HL-60/S4 (cell line): ENCODE measurements around the gene ATP5ME.
"Not testable (repeated sequence)": the region's sequence is repeated elsewhere in the genome, so short reads cannot be mapped to it uniquely, and the experiment has no call there.

Source experiments
- in situ Hi-C: fragments of 300-500 bp; cut with MboI; formaldehyde crosslinking; loops from 2 replicates; pipeline ENCODE4 v1.14.3; 2022; ENCODE audit warnings: low sequenced_read_pairs

The ATP5ME gene

DNA sequence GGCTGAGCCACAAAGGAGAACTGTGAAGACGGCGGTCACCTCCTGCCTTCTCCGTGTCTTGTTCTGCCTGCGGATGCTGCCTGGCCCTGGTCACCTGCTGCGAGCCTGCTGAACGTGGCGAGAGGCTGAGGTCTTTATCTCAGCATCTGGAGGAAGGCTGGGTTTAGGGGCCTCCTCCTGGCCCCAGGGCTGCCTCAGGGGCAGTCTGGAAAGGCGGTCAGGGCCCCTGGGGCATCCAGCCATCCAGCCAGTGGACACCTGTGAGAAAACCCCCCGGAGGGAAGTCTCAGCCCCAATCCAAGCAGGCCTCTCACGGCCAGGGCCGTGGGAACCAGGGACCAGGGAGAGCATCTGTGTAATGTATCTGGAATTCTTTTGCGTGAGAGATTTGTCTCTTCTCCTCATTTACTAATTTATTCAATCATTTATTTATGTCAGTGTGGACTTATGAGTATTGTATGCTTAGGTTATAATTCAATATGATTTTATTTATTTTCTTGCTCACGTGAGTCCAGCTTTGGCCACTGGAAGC, 37.4 kb downstream of the ATP5ME start:
- in situ Hi-C loops: no loop called here

DNA sequence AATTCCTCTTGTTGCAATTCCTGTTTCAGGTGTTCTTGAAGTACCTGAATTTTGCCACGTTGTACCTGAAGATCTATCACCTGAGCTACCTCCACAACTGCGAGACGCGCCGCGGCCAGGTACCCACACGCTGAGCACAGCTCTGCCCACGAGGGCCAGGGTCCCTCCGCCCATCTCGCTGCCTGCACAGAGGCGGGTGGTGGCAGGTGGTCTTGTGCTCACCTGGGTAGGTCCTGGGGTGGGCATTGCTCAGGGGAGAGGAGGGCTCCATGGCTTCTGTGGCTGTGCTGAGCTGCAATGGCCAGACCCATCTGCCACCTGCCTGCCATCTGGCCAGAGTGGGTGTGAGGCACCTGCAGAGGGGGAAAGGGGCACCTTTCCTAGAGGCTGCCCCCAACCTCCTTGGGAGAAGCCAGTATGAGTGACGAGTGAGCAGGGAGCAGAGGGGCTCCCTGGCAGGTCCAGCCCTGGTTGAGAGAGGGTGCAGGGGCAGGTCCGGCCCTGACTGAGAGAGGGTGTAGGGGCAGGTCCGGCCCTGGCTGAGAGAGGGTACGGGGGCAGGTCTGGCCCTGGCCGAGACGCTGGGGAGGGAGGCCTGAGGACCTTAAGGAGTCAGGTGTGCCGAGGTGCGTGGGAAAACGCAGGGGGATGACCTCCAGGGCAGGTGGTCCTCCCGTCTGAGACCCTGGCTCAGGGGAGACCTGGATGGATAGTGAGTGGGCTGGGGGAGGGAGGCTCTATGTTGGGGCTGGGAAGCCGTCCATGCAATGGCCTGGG, 38.0 kb downstream of the ATP5ME start:
- in situ Hi-C loops: no loop called here

GRCh38 chr4:635066-635835, 38.8 kb downstream of the ATP5ME start:
- in situ Hi-C loops: not testable (repeated sequence)

DNA sequence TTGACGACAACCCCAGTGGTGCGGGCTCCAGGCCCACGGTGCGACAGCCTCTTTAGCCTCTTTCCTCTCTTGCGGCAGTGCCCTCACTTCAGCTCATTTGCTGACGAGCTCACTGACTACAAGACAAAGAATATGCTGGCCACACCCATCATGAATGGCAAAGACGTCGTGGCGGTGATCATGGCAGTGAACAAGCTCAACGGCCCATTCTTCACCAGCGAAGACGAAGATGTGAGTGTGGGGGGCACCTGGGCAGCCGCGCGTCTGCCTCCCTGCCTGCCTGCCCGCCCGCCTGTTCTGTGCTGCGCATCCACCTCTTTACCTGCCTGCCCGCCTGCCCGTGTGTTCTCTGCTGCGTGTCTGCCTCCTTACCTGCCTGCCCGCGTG, 39.5 kb downstream of the ATP5ME start:
- in situ Hi-C loops: no loop called here

DNA sequence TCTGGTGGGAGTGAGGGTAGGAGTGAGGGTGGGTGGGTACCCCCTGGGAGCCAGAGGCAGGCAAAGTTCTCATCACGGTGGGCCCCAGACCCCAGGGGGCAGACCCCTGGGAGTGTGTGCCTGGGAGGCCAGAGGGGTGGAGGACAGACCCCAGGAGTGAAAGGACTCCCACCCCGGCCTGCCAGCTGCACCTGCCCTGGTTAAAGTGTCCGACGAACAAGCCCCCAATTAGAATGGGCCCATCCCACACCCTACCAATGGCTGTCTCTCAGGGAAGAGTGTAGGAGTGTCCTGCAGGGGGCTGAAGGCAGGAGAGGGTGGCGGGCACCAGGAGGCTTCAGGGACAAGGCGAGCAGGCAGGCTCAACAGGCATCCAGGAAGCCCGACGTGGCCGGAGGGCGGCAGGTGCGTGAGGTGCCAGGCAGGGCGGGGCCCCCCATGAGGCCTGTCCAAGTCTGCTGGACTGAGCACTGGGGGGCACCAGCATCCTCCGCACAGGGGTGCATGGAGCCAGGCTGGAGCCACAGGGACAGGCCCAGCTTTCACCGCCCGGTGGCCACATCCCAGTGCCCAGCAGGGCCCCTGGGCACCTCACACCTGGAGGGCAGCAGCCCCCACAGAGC, 40.0 kb downstream of the ATP5ME start:
- in situ Hi-C loops: no loop called here

GRCh38 chr4:633406-633805, 40.7 kb downstream of the ATP5ME start:
- in situ Hi-C loops: no loop called here

DNA sequence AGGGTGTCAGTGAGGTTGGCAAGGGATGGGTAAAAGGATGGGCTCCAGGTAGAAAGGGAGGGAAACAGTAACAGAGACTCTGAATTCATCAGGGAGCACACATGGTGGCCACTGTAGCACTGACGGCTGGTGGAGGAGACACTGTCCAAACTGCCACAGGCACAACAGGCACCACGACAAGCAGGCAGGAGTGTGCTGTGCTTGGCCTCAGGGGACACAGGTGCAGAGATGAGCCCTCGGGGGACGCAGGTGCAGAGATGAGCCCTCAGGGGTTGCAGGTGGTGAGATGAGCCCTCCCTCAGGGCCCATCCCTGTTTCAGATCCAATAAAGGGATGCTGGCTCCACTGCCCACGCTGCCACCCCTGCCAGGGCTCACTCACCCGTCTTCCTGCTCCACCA, 41.1 kb downstream of the ATP5ME start:
- in situ Hi-C loops: no loop called here

DNA sequence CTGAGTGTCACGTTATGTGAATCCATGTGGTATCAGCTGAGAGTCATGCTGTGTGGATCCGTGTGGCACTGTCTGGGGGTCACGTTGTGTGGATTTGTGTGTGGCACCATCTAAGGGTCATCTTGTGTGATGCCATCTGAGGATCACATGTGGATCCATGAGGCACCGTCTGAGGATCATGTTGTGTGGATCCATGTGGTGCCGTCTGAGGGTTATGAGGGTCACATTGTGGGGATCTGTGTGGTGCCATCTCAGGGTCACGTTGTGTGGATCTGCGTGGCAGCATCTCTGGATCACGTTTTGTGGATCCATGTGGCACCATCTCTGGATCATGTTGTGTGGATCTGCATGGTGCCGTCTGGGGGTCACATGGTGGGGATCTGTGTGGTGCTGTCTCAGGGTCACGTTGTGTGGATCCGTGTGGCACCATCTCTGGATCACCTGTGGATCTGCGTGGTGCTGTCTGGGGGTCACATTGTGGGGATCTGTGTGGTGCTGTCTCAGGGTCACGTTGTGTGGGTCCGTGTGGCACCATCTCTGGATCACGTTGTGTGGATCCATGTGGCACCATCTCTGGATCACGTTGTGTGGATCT, 41.8 kb downstream of the ATP5ME start:
- in situ Hi-C loops: no loop called here

DNA sequence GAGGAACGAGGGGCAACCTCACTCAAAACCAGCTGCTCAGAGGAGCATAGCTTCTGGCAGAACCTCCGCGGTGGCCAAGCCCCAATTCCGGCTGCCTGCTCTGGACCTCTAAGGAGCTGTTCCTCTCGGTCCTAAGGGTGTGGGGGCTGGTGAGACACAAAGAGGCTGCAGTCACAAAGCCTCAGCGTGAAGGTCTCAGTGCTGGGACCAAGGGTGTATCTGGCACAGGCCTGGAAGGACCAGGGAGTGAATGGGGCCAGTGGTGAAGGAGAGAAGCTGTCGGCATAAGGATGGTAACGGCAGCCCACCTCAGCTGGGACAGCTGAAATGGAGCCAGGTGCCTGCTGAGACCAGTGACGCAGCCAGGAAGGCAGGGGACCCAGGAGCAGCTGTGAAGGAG, 43.4 kb downstream of the ATP5ME start:
- in situ Hi-C loops: no loop called here

DNA sequence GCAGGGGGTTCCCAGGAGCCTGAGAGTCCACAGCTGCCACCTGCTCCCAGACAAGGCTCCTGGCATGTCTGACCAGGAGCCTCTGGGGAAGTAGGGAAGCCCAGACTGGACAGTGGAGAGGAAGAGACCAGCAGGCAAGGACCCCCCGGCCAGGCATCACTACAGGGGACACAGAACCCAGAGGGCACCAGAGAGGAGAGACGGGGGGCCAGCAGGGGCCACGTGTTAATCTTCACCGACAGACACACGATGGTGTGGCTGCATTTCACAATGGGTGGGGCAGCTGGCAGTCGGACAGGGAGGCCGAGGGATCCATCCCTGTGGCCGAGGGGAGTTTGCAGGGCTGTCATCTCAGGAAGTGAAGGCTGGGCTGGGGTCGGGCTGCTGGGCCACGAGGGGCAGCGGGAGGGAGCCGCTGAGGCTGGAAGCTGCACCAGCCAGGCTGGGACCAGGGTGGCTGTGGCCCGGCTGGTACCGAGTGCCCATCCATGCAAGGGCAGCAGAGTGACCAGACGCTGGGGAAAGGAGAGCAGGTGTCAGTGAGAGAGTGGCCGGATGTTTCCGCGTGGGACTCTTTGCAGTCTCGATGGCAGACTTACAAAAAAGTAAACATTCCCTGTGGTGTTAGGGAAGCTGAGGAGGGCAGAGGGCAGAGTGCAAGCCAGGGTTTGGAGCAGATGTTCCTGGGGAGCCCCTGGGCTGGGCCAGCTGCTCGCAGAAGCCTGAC, 44.0 kb downstream of the ATP5ME start:
- in situ Hi-C loops: no loop called here

DNA sequence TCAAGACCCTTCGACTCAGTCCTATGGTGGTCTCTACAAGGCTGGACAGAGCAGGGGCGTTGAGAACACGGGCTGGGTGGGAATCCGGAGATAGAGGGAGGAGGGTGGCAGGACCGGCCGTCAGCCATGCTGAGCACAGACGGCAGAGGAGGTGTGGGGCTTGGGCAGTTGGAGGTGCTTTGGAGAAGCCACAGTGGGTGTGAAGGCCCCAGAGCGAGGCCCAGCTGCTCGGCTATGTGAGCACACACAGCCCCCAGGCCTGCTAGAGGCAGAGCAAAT, 44.5 kb downstream of the ATP5ME start:
- in situ Hi-C loops: no loop called here

DNA sequence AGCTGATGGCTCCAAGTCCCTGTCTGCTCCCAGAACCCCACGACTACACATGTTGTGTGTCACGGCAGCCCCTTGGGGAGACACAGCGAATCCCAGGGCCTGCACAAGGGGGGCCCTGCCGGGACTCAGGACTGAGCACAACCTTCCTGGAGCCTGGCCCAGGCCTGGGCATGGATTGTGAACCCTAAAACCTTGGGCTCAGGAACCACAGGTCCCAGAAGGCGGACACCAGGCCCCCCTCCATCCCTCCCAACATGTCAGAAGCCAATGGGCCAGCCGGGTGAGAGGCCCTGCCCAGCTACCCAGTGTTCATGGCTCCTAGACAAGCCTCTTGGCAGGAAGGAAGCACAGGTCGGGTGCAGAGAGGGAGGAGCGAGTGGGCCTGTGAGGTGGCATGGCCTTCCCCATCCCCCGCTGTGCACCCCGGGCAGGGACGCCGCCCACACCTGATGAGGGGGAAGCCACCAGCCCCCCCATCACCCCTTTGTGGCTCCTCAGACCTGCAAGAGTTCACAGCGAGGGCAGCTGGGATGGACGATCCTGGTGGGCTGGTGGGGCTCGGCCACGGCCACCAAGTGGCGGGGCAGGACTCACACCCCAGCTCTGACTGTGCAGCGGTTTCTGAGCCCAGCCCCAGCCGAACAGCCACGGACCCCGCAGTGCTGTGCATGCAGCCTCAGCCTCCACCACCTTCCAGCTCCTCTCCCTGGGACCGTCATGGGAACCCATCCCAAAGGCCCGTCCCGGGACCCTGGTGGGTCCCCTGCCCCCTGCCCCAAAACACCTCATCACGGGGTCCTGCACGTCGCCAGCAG, 45.0 kb downstream of the ATP5ME start:
- in situ Hi-C loops: no loop called here

DNA sequence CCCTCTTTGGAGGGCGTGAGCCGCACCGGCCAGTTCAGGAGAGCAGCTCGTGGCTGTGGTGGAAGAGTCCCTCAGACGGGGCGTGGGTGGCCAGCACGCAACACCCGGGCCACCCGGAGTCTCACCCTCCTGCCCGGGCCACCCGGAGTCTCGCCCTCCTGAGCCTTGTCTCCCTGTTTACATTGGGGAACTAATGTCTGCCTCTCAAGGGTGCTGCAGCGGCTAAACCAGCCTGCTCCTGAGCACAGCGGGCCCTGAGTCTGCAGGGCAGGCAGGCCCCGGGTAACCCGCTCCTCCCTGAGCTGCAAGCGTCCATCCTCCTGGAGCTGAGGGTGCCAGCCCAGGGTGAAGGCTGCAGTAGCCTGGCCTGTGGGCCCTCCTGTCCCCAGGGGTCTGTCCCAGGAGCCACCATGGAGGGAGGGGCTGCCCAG, 45.8 kb downstream of the ATP5ME start:
- in situ Hi-C loops: no loop called here

- in situ Hi-C loops: no loop called here
Measured at GRCh38 chr4:627347-628125, 46.5 kb downstream of the ATP5ME start.

DNA sequence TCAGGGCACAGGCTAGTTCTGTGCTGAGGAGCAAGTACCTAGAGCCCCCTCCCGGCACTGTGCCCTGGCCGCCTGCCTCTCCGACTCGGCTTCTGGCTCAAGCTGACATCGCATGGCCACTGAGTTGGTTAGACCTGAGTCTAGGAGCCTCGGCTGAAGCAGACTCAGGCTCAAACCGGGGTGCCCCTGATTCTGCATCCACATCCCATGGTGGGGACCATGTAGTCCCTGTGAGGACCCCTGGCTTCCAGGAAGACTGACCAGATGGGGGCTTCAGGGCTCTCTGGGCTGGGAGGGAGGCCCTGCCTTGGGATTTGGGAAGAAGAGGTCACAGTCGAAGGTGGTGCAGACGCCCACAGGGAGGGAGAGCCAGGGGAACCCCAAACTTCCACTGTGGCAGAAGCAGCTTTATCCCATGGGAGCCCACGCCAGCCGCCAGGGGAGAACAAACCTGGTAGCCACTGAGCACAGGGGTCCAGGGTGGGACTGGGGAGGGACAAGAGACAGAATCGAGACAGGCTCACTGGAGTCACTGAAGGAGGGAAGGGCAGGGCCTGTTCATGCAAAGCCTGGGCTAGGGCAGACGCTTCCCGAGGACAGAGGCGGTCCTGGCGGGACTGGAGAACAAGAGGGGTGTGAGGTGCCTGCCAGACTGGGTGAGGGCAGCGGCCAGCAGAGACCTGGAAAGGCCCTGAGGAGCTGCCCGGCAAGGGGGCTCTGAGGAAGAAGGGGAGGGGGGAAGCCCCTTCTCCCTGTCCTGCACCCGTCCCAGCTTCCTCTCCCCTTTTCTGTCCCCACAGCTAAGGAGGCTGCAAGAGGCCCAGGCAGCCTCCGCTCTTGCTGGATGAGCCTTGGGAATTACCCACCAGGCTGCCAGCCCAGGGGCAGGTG, 47.6 kb downstream of the ATP5ME start:
- in situ Hi-C loops: no loop called here

GRCh38 chr4:625631-626161, 48.4 kb downstream of the ATP5ME start:
- in situ Hi-C loops: no loop called here

GRCh38 chr4:624705-625590, 49.1 kb downstream of the ATP5ME start, which contains the start of gene PDE6B:
Gene PDE6B, plus strand, starts transcription at chr4:625573. Its CDS starts 54 bp downstream, at chr4:625627.
- in situ Hi-C loops: no loop called here
